CD4-positive, alpha-beta T cell (primary cell): Measurements from ENCODE around the gene SCUBE1. TPM values are rescaled to one million over a fixed set of nuclear protein-coding genes. Genes with fewer than 3 reads are reported as not detected.

Experiments used
- ATAC-seq: fragments of 200-7000 bp; cut with Tn5 transposase; one replicate; pipeline ENCODE4 v1.10.0; 2022; ENCODE audit warnings: mild to moderate bottlenecking; ENCODE audit not compliant: poor library complexity
- CTCF ChIA-PET: fragments of 350-600 bp; sonication (Branson Sonifier 250); formaldehyde crosslinking; loops from one replicate; lab custom pipeline; 2021; ENCODE audit warnings: antibody characterized with exemption, inconsistent platforms; lab: Charles Lee
- POLR2A ChIA-PET: fragments of 350-600 bp; sonication (Branson Sonifier 250); formaldehyde crosslinking; loops from one replicate; lab custom pipeline; 2021; ENCODE audit warnings: antibody characterized with exemption, inconsistent platforms; lab: Charles Lee
- DNase-seq, 14 experiments: peaks; one replicate each; pipeline ENCODE4 v3.0.0-alpha.2; 2013 to 2020; ENCODE audit warnings: mixed read lengths in 2 of 14
- H3K27ac ChIP-seq, 2 donors: one replicate each; pipeline versions ENCODE4 v1.5.1 to v1.7.0; 2013; ENCODE audit warnings: low read length in 2 of 2, low read depth in 1 of 2, mild to moderate bottlenecking in 1 of 2
- H3K27me3 ChIP-seq, 2 experiments: 1 replicate in 1 of 2; 2 replicates in 1 of 2; pipeline versions ENCODE4 v1.6.1 to v1.7.0; 2013; ENCODE audit warnings: low read length in 2 of 2, control low read depth in 1 of 2, mild to moderate bottlenecking in 1 of 2, moderate library complexity in 1 of 2; ENCODE audit not compliant: insufficient read depth in 2 of 2, control insufficient read depth in 1 of 2
- H3K36me3 ChIP-seq: one replicate; pipeline ENCODE4 v1.6.1; 2013; ENCODE audit warnings: low read length, control low read depth; ENCODE audit not compliant: insufficient read depth
- H3K4me1 ChIP-seq: one replicate; pipeline ENCODE4 v1.6.1; 2013; ENCODE audit warnings: low read length, control low read depth; ENCODE audit not compliant: insufficient read depth
- H3K4me3 ChIP-seq: one replicate; pipeline ENCODE4 v1.5.1; 2013; ENCODE audit warnings: mild to moderate bottlenecking, low read length, moderate library complexity
- H3K9me3 ChIP-seq, 2 experiments: 1 replicate in 1 of 2; 2 replicates in 1 of 2; pipeline versions ENCODE4 v1.6.1 to v1.7.0; 2013; ENCODE audit warnings: low read length in 2 of 2, mild to moderate bottlenecking in 2 of 2, control low read depth in 1 of 2, moderate library complexity in 1 of 2; ENCODE audit not compliant: control insufficient read depth in 1 of 2, insufficient read depth in 1 of 2
- H3K27ac Mint-ChIP-seq: one replicate; pipeline ENCODE4 v1.8.0; 2020; ENCODE audit warnings: mixed read lengths
- H3K27me3 Mint-ChIP-seq: one replicate; pipeline ENCODE4 v1.8.0; 2021; ENCODE audit warnings: mixed read lengths
- H3K36me3 Mint-ChIP-seq: one replicate; pipeline ENCODE4 v1.8.0; 2021; ENCODE audit warnings: low read depth, mixed read lengths
- H3K4me1 Mint-ChIP-seq: one replicate; pipeline ENCODE4 v1.8.0; 2021; ENCODE audit warnings: low read depth, mixed read lengths
- H3K4me3 Mint-ChIP-seq: one replicate; pipeline ENCODE4 v1.8.0; 2020; ENCODE audit warnings: mild to moderate bottlenecking, mixed read lengths
- H3K9me3 Mint-ChIP-seq: one replicate; pipeline ENCODE4 v1.8.0; 2020; ENCODE audit warnings: mixed read lengths
- CTCF ChIP-seq: fragments of 200-600 bp; IDR thresholded peaks from one replicate; pipeline ENCODE4 v1.8.0; 2022; ENCODE audit warnings: antibody characterized with exemption, mild to moderate bottlenecking
- intact Hi-C, 2 experiments: fragments of 100-400 bp; cut with DNase I in 1 of 2; cut with micrococcal nuclease in 1 of 2; formaldehyde crosslinking; loops; one replicate each; pipeline versions ENCODE4 v1.15.1 to v1.9.0; 2023 to 2025; cut with DNase I, micrococcal nuclease
- total RNA-seq, 174 experiments: library from RNA in 2 of 174; stranded (reverse) in 2 of 174; gene quantifications; one replicate each; pipeline ENCODE4 v1.2.3 and lab custom pipeline; 2021 to 2026

SCUBE1 gene
- total RNA-seq, 2 experiments from 2014 or later = not detected

- ChIA-PET POLR2A (interaction anchor here (0.6 kb wide), 1 partner anchor 12 kb away, joined by 3 read pairs; no protein-coding TSS in a partner anchor), CTCF (interaction anchor here (0.5 kb wide), 1 partner anchor 69 kb away, joined by 4 read pairs; no protein-coding TSS in a partner anchor)
- Mint-ChIP-seq H3K27ac (no peak overlapping the region), H3K9me3 (no peaks in the 10 kb centered on the region), H3K4me3 (no peak overlapping the region), H3K36me3 (peaks cover 4% of the 10 kb centered on the region), H3K27me3 (no peaks in the 10 kb centered on the region), H3K4me1 (no peaks in the 10 kb centered on the region)
- Histone ChIP-seq H3K4me1 (peaks cover 21% of the 10 kb centered on the region), H3K4me3 (no peak overlapping the region), H3K36me3 (peaks cover 13% of the 10 kb centered on the region), H3K27ac (no peak overlapping the region), H3K9me3 (no peaks in the 10 kb centered on the region), H3K27me3 (no peaks in the 10 kb centered on the region)
- intact Hi-C loops = no loop called here
- no peak for DNase-seq
- ATAC-seq = no peak
- no peak for TF ChIP-seq CTCF
Measured at GRCh38 chr22:43158778-43159483, 184.2 kb downstream of the SCUBE1 start.

- Histone ChIP-seq H3K4me3 (no peak overlapping the region), H3K27me3 (no peaks in the 10 kb centered on the region), H3K27ac (no peak overlapping the region), H3K9me3 (no peaks in the 10 kb centered on the region), H3K36me3 (peaks cover 13% of the 10 kb centered on the region), H3K4me1 (peaks cover 29% of the 10 kb centered on the region)
- Mint-ChIP-seq H3K27ac (no peak overlapping the region), H3K36me3 (peaks cover 4% of the 10 kb centered on the region), H3K4me3 (no peak overlapping the region), H3K9me3 (no peaks in the 10 kb centered on the region), H3K27me3 (no peaks in the 10 kb centered on the region), H3K4me1 (peaks cover 2% of the 10 kb centered on the region)
- TF ChIP-seq CTCF = no peak
- ChIA-PET CTCF (no interaction called here), POLR2A (no interaction called here)
- ATAC-seq (no peak), DNase-seq (no peak)
- intact Hi-C loops = no loop called here
Measured at GRCh38 chr22:43157874-43158546, 185.2 kb downstream of the SCUBE1 start.

GRCh38 chr22:43156413-43156812, 186.8 kb downstream of the SCUBE1 start:
- H3K27ac ChIP-seq = no peak overlapping the region
- Mint-ChIP-seq H3K27ac (no peak overlapping the region), H3K4me3 (no peak overlapping the region), H3K9me3 (no peaks in the 10 kb centered on the region), H3K36me3 (peaks cover 4% of the 10 kb centered on the region), H3K27me3 (no peaks in the 10 kb centered on the region), H3K4me1 (peaks cover 11% of the 10 kb centered on the region)
- CTCF ChIA-PET = no interaction called here
- H3K27me3 ChIP-seq = no peaks in the 10 kb centered on the region
- no peak for TF ChIP-seq CTCF
- POLR2A ChIA-PET = no interaction called here
- peaks cover 13% of the 10 kb centered on the region for H3K36me3 ChIP-seq
- no peaks in the 10 kb centered on the region for H3K9me3 ChIP-seq
- no peak for DNase-seq
- peaks cover 35% of the 10 kb centered on the region for H3K4me1 ChIP-seq
- H3K4me3 ChIP-seq = no peak overlapping the region
- ATAC-seq = no peak
- intact Hi-C loops = no loop called here
